Neural crest cell (in vitro differentiated cells): ENCODE data around the gene RPS21. TPM values are rescaled to one million over a fixed set of nuclear protein-coding genes. Genes with fewer than 3 reads are reported as not detected.

Experiments
- DNase-seq: peaks from one replicate; pipeline ENCODE4 v3.0.0; 2021; ENCODE audit warnings: low read depth, mixed read lengths, low spot score
- H3K27ac Mint-ChIP-seq: one replicate; pipeline ENCODE4 v1.8.0; 2021; ENCODE audit warnings: mild to moderate bottlenecking, mixed read lengths; ENCODE audit not compliant: unreplicated experiment
- H3K27me3 Mint-ChIP-seq: 2 replicates; pipeline ENCODE4 v1.8.0; 2021; ENCODE audit warnings: low read depth, mild to moderate bottlenecking, mixed read lengths
- H3K36me3 Mint-ChIP-seq: 2 replicates; pipeline ENCODE4 v1.8.0; 2021; ENCODE audit warnings: low read depth, mild to moderate bottlenecking, mixed read lengths
- H3K4me1 Mint-ChIP-seq: 2 replicates; pipeline ENCODE4 v1.8.0; 2021; ENCODE audit warnings: mixed read lengths
- H3K4me3 Mint-ChIP-seq: one replicate; pipeline ENCODE4 v1.8.0; 2021; ENCODE audit warnings: mild to moderate bottlenecking, mixed read lengths
- H3K9me3 Mint-ChIP-seq: 2 replicates; pipeline ENCODE4 v1.8.0; 2021; ENCODE audit warnings: mixed read lengths
- CTCF ChIP-seq: fragments of 200-600 bp; sonication (generic); conservative IDR thresholded peaks from 2 replicates; pipeline ENCODE4 v1.5.0; 2021; ENCODE audit warnings: antibody characterized with exemption, mild to moderate bottlenecking
- total RNA-seq: library from RNA; stranded (reverse); gene quantifications from 2 replicates; pipeline ENCODE4 v1.2.1, GENCODE V29; 2021

Gene RPS21
- total RNA-seq, 1 donor from 2014 or later = 1,312 TPM

GRCh38 chr20:62398120-62398821 is 11.4 kb downstream of the RPS21 start:
- no peak for DNase-seq
- TF ChIP-seq CTCF = no peak
- H3K9me3 Mint-ChIP-seq = no peaks in the 10 kb centered on the region
- H3K4me3 Mint-ChIP-seq = no peak overlapping the region
- no peak overlapping the region for H3K27ac Mint-ChIP-seq
- H3K36me3 Mint-ChIP-seq = peaks cover 12% of the 10 kb centered on the region
- H3K27me3 Mint-ChIP-seq = no peaks in the 10 kb centered on the region
- H3K4me1 Mint-ChIP-seq = no peaks in the 10 kb centered on the region

- H3K4me3 Mint-ChIP-seq = no peak overlapping the region
- peaks cover 12% of the 10 kb centered on the region for H3K36me3 Mint-ChIP-seq
These were observed 13.1 kb downstream of the RPS21 start for GRCh38 chr20:62400021-62400420.

GRCh38 chr20:62400541-62400940 is 13.6 kb downstream of the RPS21 start:
- Mint-ChIP-seq H3K27ac (no peak overlapping the region), H3K4me1 (peaks cover 5% of the 10 kb centered on the region), H3K9me3 (no peaks in the 10 kb centered on the region), H3K36me3 (peaks cover 12% of the 10 kb centered on the region), H3K27me3 (no peaks in the 10 kb centered on the region), H3K4me3 (no peak overlapping the region)
- no peak for TF ChIP-seq CTCF
- DNase-seq = no peak

More at GRCh38 chr20:62400021-62400420, 13.1 kb downstream of the RPS21 start:
- no peak overlapping the region for H3K27ac Mint-ChIP-seq
- no peak for TF ChIP-seq CTCF
- no peaks in the 10 kb centered on the region for H3K9me3 Mint-ChIP-seq
- H3K27me3 Mint-ChIP-seq = no peaks in the 10 kb centered on the region
- peaks cover under 1% of the 10 kb centered on the region for H3K4me1 Mint-ChIP-seq
- no peak for DNase-seq

- no peak for DNase-seq
- no peak overlapping the region for H3K27ac Mint-ChIP-seq
These were observed 14.5 kb downstream of the RPS21 start for GRCh38 chr20:62401331-62401779.

GRCh38 chr20:62402456-62403150 is 15.7 kb downstream of the RPS21 start:
- DNase-seq = no peak
- Mint-ChIP-seq H3K4me3 (peak overlapping the region; percentile 47), H3K27me3 (no peaks in the 10 kb centered on the region), H3K4me1 (peaks cover 11% of the 10 kb centered on the region), H3K9me3 (no peaks in the 10 kb centered on the region), H3K36me3 (peaks cover 8% of the 10 kb centered on the region), H3K27ac (no peak overlapping the region)
- no peak for TF ChIP-seq CTCF

More at GRCh38 chr20:62401331-62401779, 14.5 kb downstream of the RPS21 start:
- Mint-ChIP-seq H3K9me3 (no peaks in the 10 kb centered on the region), H3K4me1 (peaks cover 11% of the 10 kb centered on the region), H3K36me3 (peaks cover 12% of the 10 kb centered on the region), H3K27me3 (no peaks in the 10 kb centered on the region), H3K4me3 (no peak overlapping the region)
- peak; percentile 46 for TF ChIP-seq CTCF
